HepG2 (cell line): ENCODE results near the gene MAP2K1. TPM values are rescaled to one million over a fixed set of nuclear protein-coding genes. Genes with fewer than 3 reads are reported as not detected.
A peak's percentile ranks its signal among the peaks of the same experiment; 100 is the strongest.

ENCODE experiments used
- ATAD3A ChIP-seq: sonication (generic); formaldehyde crosslinking; IDR thresholded peaks from 2 replicates; pipeline ENCODE4 v1.4.0; 2020; ENCODE audit warnings: missing genetic modification reagents
- KMT2A ChIP-seq: sonication (generic); formaldehyde crosslinking; IDR thresholded peaks from 2 replicates; pipeline ENCODE4 v1.4.0; 2020; ENCODE audit warnings: missing genetic modification reagents
- NFE2L2 ChIP-seq: fragments of 150-350 bp; IDR thresholded peaks from 2 replicates; pipeline ENCODE4 v1.6.1; 2014; ENCODE audit warnings: low read length
- RBM39 ChIP-seq: fragments of 200-400 bp; formaldehyde crosslinking; IDR thresholded peaks from one replicate; pipeline ENCODE4 v1.6.1; 2018; ENCODE audit warnings: antibody characterized with exemption, mild to moderate bottlenecking, low read depth, low read length; ENCODE audit not compliant: poor library complexity, severe bottlenecking
- ZNF441 ChIP-seq: sonication (generic); formaldehyde crosslinking; IDR thresholded peaks from 2 replicates; pipeline ENCODE4 v1.7.0; 2021; ENCODE audit warnings: missing genetic modification reagents, borderline replicate concordance
- ZNF510 ChIP-seq: sonication (generic); formaldehyde crosslinking; IDR thresholded peaks from 2 replicates; pipeline ENCODE4 v1.4.0; 2020; ENCODE audit warnings: low read depth, mild to moderate bottlenecking, missing genetic modification reagents
- polyA plus RNA-seq, 8 experiments: library from polyadenylated mRNA; depleted of rRNA in 3 of 8; stranded (reverse) in 7 of 8; unstranded in 1 of 8; fragments of >200 nt; fragmentation: Illumina TruSeq in 4 of 8; extraction: Trizol in 4 of 8; gene quantifications; 2 replicates each; pipeline versions ENCODE4 v1.2.1 to v1.2.3, GENCODE V29; 2011 to 2016; ENCODE audit warnings: low read depth in 4 of 8, missing spikeins in 1 of 8, mixed read lengths in 1 of 8; ENCODE audit not compliant: insufficient read depth in 1 of 8
- total RNA-seq, 5 experiments: library from RNA; depleted of rRNA; stranded (reverse); fragments of >200 nt; fragmentation: Illumina TruSeq; extraction: Trizol; gene quantifications; 2 replicates each; pipeline ENCODE4 v1.2.3, GENCODE V29; 2016; ENCODE audit warnings: low read depth in 1 of 5
- TF ChIP-seq, protein P1 (sequence below): sonication (generic); formaldehyde crosslinking; IDR thresholded peaks from 2 replicates; pipeline ENCODE4 v1.5.0; 2020; ENCODE audit warnings: mild to moderate bottlenecking, missing genetic modification reagents
- TF ChIP-seq, protein P2 (sequence below): sonication (generic); formaldehyde crosslinking; IDR thresholded peaks from 2 replicates; pipeline ENCODE4 v1.4.0; 2020; ENCODE audit warnings: mild to moderate bottlenecking, low read depth, missing genetic modification reagents
- TF ChIP-seq, protein P3 (sequence below): sonication (generic); formaldehyde crosslinking; IDR thresholded peaks from 2 replicates; pipeline ENCODE4 v1.4.0; 2020; ENCODE audit warnings: missing genetic modification reagents
- TF ChIP-seq, protein P4 (sequence below): sonication (generic); formaldehyde crosslinking; IDR thresholded peaks from 2 replicates; pipeline ENCODE4 v1.4.0; 2020; ENCODE audit warnings: mild to moderate bottlenecking, missing genetic modification reagents, borderline replicate concordance
- TF ChIP-seq, protein P5 (sequence below): sonication (generic); formaldehyde crosslinking; IDR thresholded peaks from 2 replicates; pipeline ENCODE4 v1.4.0; 2020; ENCODE audit warnings: missing genetic modification reagents, mild to moderate bottlenecking, borderline replicate concordance

The MAP2K1 gene
- total and polyA plus RNA-seq, 2 of the 13 experiments (the other 11 are each of a cell fraction or from before 2014, with no cell fraction given): 24.1 to 49.2 TPM

DNA sequence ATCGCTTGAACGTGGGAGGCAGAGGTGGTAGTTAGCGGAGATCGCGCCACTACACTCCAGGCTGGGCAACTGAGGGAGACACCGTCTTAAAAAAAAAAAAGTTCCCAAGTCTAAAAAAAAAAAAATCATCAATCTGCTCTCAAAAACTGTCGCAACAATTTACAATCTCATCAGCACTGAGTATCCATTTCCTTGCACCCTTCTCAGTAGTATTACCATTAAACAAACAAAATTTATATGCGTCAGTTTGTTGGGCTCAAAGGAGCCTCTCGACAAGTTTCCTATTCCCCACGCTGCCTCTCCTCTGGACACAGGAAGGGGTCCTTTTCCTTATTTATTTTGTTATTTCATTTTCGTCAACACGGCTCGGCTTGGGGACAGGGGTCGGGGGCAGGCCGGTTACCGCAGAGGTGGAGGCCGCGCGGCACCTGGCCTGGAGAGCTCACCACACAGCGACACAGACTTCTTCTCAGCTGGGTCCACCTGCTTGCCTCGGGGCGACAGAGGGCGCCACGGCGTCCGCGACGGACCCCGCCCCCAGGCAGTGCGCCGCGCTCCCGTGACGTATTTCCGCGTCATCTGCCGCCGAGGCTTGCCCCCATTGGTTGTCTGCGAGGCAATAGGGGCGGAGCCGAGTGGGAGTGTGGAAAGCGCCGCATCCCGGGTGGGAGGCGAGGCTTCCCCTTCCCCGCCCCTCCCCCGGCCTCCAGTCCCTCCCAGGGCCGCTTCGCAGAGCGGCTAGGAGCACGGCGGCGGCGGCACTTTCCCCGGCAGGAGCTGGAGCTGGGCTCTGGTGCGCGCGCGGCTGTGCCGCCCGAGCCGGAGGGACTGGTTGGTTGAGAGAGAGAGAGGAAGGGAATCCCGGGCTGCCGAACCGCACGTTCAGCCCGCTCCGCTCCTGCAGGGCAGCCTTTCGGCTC, at the start of gene MAP2K1 (continued):
- TF ChIP-seq, protein P1, sequence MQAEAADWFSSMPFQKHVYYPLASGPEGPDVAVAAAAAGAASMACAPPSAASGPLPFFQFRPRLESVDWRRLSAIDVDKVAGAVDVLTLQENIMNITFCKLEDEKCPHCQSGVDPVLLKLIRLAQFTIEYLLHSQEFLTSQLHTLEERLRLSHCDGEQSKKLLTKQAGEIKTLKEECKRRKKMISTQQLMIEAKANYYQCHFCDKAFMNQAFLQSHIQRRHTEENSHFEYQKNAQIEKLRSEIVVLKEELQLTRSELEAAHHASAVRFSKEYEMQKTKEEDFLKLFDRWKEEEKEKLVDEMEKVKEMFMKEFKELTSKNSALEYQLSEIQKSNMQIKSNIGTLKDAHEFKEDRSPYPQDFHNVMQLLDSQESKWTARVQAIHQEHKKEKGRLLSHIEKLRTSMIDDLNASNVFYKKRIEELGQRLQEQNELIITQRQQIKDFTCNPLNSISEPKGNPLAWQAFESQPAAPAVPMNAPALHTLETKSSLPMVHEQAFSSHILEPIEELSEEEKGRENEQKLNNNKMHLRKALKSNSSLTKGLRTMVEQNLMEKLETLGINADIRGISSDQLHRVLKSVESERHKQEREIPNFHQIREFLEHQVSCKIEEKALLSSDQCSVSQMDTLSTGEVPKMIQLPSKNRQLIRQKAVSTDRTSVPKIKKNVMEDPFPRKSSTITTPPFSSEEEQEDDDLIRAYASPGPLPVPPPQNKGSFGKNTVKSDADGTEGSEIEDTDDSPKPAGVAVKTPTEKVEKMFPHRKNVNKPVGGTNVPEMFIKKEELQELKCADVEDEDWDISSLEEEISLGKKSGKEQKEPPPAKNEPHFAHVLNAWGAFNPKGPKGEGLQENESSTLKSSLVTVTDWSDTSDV (CRISPR knock-in tag): no peak
- TF ChIP-seq KMT2A (peak; percentile 93), ZNF510 (CRISPR knock-in tag) (no peak), NFE2L2 (no peak), ZNF441 (CRISPR knock-in tag) (no peak; the same call in 1 of the 2 replicates), RBM39 (no peak), ATAD3A (CRISPR knock-in tag) (no peak)
- TF ChIP-seq, protein P2, sequence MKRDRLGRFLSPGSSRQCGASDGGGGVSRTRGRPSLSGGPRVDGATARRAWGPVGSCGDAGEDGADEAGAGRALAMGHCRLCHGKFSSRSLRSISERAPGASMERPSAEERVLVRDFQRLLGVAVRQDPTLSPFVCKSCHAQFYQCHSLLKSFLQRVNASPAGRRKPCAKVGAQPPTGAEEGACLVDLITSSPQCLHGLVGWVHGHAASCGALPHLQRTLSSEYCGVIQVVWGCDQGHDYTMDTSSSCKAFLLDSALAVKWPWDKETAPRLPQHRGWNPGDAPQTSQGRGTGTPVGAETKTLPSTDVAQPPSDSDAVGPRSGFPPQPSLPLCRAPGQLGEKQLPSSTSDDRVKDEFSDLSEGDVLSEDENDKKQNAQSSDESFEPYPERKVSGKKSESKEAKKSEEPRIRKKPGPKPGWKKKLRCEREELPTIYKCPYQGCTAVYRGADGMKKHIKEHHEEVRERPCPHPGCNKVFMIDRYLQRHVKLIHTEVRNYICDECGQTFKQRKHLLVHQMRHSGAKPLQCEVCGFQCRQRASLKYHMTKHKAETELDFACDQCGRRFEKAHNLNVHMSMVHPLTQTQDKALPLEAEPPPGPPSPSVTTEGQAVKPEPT (CRISPR knock-in tag): no peak
- TF ChIP-seq, protein P3, sequence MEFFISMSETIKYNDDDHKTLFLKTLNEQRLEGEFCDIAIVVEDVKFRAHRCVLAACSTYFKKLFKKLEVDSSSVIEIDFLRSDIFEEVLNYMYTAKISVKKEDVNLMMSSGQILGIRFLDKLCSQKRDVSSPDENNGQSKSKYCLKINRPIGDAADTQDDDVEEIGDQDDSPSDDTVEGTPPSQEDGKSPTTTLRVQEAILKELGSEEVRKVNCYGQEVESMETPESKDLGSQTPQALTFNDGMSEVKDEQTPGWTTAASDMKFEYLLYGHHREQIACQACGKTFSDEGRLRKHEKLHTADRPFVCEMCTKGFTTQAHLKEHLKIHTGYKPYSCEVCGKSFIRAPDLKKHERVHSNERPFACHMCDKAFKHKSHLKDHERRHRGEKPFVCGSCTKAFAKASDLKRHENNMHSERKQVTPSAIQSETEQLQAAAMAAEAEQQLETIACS (CRISPR knock-in tag): 0 out of 2 replicates have a peak, but pooled peaks have one; percentile 12
- TF ChIP-seq, protein P4, sequence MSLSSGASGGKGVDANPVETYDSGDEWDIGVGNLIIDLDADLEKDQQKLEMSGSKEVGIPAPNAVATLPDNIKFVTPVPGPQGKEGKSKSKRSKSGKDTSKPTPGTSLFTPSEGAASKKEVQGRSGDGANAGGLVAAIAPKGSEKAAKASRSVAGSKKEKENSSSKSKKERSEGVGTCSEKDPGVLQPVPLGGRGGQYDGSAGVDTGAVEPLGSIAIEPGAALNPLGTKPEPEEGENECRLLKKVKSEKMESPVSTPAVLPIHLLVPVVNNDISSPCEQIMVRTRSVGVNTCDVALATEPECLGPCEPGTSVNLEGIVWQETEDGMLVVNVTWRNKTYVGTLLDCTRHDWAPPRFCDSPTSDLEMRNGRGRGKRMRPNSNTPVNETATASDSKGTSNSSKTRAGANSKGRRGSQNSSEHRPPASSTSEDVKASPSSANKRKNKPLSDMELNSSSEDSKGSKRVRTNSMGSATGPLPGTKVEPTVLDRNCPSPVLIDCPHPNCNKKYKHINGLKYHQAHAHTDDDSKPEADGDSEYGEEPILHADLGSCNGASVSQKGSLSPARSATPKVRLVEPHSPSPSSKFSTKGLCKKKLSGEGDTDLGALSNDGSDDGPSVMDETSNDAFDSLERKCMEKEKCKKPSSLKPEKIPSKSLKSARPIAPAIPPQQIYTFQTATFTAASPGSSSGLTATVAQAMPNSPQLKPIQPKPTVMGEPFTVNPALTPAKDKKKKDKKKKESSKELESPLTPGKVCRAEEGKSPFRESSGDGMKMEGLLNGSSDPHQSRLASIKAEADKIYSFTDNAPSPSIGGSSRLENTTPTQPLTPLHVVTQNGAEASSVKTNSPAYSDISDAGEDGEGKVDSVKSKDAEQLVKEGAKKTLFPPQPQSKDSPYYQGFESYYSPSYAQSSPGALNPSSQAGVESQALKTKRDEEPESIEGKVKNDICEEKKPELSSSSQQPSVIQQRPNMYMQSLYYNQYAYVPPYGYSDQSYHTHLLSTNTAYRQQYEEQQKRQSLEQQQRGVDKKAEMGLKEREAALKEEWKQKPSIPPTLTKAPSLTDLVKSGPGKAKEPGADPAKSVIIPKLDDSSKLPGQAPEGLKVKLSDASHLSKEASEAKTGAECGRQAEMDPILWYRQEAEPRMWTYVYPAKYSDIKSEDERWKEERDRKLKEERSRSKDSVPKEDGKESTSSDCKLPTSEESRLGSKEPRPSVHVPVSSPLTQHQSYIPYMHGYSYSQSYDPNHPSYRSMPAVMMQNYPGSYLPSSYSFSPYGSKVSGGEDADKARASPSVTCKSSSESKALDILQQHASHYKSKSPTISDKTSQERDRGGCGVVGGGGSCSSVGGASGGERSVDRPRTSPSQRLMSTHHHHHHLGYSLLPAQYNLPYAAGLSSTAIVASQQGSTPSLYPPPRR (CRISPR knock-in tag): no peak
- TF ChIP-seq, protein P5, sequence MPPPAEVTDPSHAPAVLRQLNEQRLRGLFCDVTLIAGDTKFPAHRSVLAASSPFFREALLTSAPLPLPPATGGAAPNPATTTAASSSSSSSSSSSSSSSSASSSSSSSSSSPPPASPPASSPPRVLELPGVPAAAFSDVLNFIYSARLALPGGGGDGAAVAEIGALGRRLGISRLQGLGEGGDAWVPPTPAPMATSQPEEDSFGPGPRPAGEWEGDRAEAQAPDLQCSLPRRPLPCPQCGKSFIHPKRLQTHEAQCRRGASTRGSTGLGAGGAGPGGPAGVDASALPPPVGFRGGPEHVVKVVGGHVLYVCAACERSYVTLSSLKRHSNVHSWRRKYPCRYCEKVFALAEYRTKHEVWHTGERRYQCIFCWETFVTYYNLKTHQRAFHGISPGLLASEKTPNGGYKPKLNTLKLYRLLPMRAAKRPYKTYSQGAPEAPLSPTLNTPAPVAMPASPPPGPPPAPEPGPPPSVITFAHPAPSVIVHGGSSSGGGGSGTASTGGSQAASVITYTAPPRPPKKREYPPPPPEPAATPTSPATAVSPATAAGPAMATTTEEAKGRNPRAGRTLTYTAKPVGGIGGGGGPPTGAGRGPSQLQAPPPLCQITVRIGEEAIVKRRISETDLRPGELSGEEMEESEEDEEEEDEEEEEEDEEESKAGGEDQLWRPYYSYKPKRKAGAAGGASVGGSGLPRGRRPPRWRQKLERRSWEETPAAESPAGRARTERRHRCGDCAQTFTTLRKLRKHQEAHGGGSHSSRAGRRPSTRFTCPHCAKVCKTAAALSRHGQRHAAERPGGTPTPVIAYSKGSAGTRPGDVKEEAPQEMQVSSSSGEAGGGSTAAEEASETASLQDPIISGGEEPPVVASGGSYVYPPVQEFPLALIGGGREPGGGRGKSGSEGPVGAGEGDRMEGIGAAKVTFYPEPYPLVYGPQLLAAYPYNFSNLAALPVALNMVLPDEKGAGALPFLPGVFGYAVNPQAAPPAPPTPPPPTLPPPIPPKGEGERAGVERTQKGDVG: no peak; the same call in 1 of the 2 replicates
